SKM-1 (cell line): ENCODE results near the gene SLC66A2.

ENCODE experiments used
- DNase-seq: peaks from one replicate; lab custom pipeline; 2025; ENCODE audit not compliant: unreplicated experiment; lab: John Stamatoyannopoulos, UW

SLC66A2 gene

DNA sequence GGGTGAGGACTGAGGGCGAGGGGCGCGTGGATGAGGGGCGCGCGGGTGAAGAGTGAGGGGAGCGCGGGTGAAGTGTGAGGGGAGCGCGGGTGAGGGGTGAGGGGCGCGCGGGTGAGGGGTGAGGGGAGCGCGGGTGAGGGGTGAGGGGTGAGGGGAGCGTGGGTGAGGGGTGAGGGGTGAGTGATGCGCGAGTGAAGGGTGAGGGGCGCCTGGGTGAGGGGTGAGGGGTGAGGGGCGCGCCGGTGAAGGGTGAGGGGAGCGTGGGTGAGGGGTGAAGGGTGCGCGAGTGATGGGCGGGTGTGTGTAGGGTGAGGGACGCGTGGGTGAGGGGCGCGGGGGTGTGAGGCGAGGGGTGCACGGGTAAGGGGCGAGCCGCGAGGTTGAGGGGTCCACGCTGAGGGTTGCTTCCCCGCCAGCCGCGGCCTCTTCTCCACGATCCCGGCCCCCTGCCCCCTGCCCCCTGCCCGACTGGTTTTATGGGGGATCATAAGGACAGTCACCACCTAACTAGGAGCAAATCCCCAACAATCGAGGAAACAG, 1.1 kb upstream of the SLC66A2 start:
- DNase-seq: no peak

DNA sequence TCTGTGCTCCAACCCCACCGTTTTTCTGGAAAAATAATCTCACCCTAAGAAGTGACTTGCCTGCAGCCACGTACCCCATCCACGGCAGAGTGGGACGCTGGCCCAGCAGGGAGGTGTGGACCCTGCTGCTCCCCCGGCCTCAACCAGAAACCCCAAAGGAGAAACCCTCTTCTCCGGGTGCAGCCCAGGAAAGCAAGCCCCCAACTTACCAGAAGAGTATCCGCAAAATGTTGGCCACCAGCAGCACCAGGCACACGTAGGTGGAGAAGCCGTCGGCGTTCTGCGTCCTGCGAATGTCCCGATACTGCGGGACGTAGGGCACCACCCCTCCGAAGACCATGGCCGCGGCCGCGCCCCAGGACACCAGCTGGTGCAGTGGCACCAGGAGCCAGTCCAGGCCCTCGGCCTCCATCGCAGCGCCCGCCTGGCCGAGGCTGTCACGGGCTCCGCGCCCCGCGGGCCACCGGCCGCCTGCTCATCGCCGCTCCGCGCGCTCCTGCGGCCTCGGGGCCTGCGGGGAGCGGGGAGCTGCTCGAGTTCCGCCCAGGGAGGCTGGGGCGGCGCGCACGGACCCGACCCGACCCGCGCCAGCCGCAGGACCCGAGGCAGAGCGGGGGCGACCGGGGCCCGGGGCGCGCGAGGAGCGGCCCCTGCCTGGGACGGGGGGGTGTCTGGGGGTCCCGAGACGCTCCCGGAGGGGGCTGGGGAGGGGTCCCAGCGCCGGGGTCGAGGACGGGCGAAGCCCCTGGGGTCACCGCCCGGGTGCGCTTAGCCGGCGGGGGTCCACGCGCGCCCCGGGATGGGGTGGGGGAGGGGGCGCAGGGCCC, 725 bp downstream of the SLC66A2 start:
- DNase-seq: no peak

DNA sequence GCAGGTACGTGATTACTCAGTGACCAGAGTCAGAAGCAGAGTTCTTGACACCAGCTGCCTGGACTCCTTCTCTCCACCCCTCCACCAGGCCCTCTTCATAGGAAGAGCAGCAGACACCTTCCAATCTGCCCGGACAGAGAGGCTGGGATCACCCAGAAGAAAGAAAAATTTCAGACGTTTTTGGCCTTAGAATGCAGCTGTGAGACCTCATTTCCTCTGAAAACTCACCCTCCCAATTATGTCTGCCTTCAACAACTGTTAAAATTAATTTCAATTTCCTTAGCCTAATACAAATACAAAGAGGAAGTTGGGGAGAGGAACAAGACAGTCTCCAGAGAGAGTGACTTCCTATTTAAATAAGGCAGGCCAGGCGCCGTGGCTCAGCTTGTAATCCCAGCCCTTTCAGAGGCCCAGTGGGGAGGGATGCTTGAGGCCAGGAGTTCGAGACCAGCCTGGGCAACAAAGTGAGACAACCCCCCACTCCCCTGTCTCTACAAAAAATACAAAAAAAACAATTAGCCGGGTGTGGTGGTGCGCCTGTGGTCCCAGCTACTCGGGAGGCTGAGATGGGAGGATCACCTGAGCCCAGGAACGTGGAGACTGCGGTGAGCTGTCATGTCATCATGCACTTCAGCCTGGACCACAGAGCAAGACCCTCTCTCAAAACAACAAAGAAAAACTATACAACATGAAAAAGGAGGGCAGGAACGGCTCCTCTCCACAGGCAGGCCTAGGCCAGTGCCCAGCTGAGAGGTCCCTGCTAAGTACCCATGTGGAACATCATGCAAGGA, 1.6 kb downstream of the SLC66A2 start:
- peak; percentile 97 for DNase-seq

GRCh38 chr18:79948719-79949411, 2.6 kb downstream of the SLC66A2 start:
- no peak for DNase-seq

- no peak for DNase-seq
Measured at GRCh38 chr18:79947881-79948610, 3.4 kb downstream of the SLC66A2 start.

- no peak for DNase-seq
Measured at GRCh38 chr18:79947054-79947755, 4.2 kb downstream of the SLC66A2 start.

DNA sequence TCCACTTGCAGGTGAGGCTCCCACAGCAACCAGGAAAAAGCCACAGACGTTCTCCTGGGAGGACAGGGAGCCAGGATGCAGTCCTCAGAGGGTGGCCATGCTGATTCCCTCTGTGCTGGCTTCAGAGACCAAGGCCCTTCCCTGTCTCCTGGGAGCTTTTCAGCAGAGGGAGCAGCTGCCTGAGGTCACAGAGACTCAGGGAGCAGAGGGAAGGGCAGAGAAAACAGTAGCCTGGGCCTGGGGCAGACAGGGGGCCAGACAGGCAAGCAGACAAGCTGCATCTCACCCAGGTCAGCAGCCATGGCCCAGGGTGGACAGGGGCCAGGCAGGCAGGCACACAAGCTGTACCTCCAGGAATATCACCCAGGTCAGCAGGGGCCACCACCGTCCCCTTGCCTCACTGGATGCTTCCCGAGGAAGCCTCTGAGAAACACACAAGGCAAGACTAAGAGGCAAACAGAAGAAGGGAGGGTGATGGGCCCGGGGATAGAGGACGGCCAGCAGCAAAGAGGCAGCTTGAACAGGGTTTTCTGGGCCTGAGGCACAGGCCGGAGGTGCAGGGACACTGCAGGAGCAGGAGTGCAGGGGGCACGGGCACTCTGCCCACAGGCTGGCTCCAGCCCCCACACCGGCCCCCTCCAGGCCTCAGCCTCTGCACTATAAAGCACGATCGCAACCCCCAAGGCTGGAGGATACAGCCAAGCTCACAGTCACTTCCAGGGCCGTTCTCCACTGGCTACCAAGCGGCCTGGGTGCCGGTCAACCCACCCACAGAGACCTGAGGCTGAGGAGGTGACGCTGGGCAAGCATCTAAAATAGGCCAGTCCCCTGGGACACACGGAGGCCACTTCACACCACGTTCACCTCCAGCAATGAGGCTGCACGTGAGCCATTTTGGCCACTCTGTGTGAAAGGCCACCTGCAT, 6.1 kb downstream of the SLC66A2 start:
- no peak for DNase-seq

DNA sequence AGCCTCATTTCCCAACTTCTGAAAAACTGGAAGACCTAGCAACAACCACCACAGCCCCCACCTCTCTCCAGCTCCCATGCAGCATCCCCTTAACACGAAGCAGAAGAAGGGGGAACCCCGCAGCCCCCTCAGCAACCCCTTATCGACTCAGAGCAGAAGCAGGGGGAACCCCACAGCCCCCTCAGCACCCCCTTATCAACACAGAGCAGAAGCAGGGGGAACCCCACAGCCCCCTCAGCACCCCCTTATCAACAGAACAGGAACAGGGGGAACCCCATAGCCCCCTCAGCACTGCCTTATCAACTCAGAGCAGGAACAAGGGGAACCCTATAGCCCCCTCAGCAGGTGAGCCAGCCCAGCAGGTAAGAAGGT, 6.7 kb downstream of the SLC66A2 start:
- no peak for DNase-seq

DNA sequence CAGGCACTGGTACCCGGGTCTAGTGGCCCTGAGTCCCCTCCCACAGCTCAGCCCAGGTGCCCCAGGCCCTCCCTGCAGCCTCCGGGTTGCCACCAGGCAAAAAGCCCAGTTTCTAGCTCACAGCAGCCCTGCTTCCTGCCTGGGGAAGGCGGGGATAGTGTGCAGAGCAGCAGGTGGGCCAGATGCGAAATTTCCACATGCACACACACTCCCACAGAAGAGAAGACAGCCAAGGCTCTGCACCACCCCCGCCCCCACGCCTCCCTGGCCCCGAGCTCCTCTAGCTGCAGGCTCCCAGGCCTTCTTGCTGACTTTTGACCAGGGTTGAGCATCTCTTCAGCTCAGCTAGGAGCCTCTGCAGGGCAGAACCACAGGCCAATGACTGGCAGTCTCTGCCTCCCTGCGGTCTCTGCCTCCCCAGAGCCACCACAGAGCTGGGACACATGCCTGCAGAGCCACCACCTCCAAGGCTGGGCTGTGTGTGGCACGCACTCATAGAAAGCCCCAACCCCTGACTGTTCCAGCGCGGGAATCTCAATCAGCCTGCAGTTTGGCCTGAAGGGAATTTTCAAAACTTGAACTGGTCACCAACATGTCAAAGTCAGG, 7.2 kb downstream of the SLC66A2 start:
- no peak for DNase-seq

DNA sequence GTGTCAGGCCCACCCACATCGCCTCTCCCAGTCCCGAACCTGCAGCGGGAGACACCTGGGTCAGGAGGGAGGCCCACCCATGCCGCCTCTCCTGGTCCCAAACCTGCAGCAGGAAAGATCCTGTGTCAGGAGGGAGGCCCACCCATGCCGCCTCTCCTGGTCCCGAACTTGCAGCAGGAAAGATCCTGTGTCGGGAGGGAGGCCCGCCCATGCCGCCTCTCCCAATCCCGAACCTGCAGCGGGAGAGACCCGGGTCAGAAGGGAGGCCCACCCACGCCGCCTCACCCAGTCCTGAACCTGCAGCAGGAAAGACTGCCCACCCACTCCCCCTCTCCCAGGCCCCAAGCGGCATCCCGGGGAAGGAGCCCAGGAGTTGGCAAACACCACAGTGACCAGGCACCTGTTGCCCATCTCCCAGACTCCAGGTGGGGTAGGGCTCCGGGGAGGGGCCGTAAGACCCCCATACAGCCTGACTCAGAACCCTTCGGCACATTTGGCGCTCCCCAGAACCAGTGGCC, 7.8 kb downstream of the SLC66A2 start:
- DNase-seq: no peak

GRCh38 chr18:79942786-79943607, 8.5 kb downstream of the SLC66A2 start:
- DNase-seq: no peak

GRCh38 chr18:79942211-79942610, 9.2 kb downstream of the SLC66A2 start:
- no peak for DNase-seq

- DNase-seq: no peak
Measured at GRCh38 chr18:79941473-79942119, 9.9 kb downstream of the SLC66A2 start.

DNA sequence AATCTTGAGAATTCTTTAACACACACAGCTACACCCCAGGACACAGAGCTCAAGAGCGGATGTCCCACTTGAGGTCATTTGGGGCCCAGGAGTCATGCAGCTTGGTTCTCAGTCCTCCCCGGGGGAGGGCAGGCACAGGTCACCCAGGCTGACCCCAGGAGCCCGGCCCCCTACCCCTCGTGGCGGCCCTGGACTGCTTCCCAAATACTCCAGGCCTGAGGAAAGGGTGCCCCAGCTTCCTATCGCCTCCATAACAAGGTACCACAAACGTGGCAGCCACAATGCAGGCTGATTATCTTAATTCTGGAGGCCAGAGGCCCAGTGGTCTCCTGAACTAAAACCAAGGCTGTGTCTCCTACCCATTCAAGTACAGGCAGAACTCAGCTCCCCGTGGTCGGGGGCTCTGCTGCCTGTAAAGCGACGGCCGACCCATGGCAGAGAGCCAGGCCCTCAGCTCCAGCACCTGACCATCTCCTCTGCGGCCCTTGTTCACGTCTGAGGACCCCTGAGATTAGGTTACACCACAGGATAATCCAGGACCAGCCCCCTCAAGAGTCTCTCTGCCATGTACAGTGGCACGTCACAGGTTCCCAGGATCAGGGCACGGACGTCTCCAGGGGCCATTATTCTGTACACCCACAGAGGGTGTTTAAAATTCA, 10.5 kb downstream of the SLC66A2 start:
- DNase-seq: no peak

- DNase-seq: no peak
Measured at GRCh38 chr18:79940126-79940813, 11.2 kb downstream of the SLC66A2 start.

GRCh38 chr18:79939096-79939495, 12.4 kb downstream of the SLC66A2 start:
- no peak for DNase-seq
